ENCODE results near the gene GABBR1.

The GABBR1 gene

GRCh38 chr6:29561606-29562181 lies 71.3 kb downstream of the GABBR1 start:
- no peak for DNase-seq

- DNase-seq = no peak
Measured at GRCh38 chr6:29561091-29561490, 71.9 kb downstream of the GABBR1 start.

GRCh38 chr6:29559524-29560287 lies 73.3 kb downstream of the GABBR1 start, which contains the start of gene UBD:
Gene UBD, minus strand, starts transcription at chr6:29559732. Its CDS starts 31 bp downstream, at chr6:29559701.
- no peak for DNase-seq

GRCh38 chr6:29558439-29559079 lies 74.4 kb downstream of the GABBR1 start:
- no peak for DNase-seq

- no peak for DNase-seq
Measured at GRCh38 chr6:29557320-29557719, 75.7 kb downstream of the GABBR1 start.

- no peak for DNase-seq
Measured at GRCh38 chr6:29554764-29555163, 78.2 kb downstream of the GABBR1 start.

GRCh38 chr6:29553268-29554057 lies 79.5 kb downstream of the GABBR1 start:
- DNase-seq = peak; percentile 71

GRCh38 chr6:29552512-29553051 lies 80.4 kb downstream of the GABBR1 start:
- DNase-seq = no peak

GRCh38 chr6:29547573-29547972 lies 85.4 kb downstream of the GABBR1 start:
- no peak for DNase-seq

- DNase-seq = no peak
Measured at GRCh38 chr6:29537714-29538403, 95.1 kb downstream of the GABBR1 start.

- no peak for DNase-seq
Measured at GRCh38 chr6:29532320-29532951, 100.5 kb downstream of the GABBR1 start.

GRCh38 chr6:29531668-29532067 lies 101.3 kb downstream of the GABBR1 start:
- DNase-seq = no peak

GRCh38 chr6:29530671-29531310 lies 102.2 kb downstream of the GABBR1 start:
- no peak for DNase-seq

GRCh38 chr6:29529956-29530355 lies 103.0 kb downstream of the GABBR1 start:
- DNase-seq = no peak

- no peak for DNase-seq
Measured at GRCh38 chr6:29528988-29529560, 103.9 kb downstream of the GABBR1 start.

GRCh38 chr6:29528300-29528931 lies 104.6 kb downstream of the GABBR1 start:
- DNase-seq = no peak

GRCh38 chr6:29527564-29527963 lies 105.4 kb downstream of the GABBR1 start:
- DNase-seq = no peak

- DNase-seq = no peak
Measured at GRCh38 chr6:29527126-29527525, 105.9 kb downstream of the GABBR1 start.

- DNase-seq = no peak
Measured at GRCh38 chr6:29525311-29525639, 107.7 kb downstream of the GABBR1 start.
